GM19025 (cell line): ENCODE data around the gene GSTCD.

Experiments
- ATAC-seq: cut with Tn5 transposase; IDR thresholded peaks from one replicate; pipeline ENCODE4 v1.9.1; 2021; ENCODE audit warnings: mild to moderate bottlenecking, low read depth, moderate library complexity; ENCODE audit not compliant: unreplicated experiment

Gene GSTCD

GRCh38 chr4:105870963-105871362 lies 162.4 kb downstream of the GSTCD start:
- ATAC-seq = no peak

- no peak for ATAC-seq
Measured at GRCh38 chr4:105871997-105872396, 163.4 kb downstream of the GSTCD start.

- no peak for ATAC-seq
Measured at GRCh38 chr4:105875233-105875632, 166.6 kb downstream of the GSTCD start.

DNA sequence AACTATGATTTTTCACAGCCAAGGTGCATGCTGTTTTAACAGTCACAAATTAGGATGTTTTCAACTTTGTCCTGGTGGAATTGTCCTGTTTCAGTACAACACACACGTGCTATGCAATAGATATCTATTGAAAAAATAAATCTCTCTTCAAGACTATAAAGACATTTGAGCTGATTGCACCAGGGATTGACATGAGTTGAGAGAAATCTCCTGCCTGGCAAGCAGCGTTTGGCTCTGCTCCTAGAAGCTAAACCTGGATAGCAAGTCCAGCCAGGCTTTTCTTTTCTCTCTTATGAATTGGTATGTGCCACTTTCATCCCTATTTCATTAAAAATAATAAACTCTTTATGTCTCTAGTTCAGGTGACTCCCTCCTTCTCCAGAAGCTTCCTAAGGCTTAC lies 170.1 kb downstream of the GSTCD start:
- no peak for ATAC-seq

DNA sequence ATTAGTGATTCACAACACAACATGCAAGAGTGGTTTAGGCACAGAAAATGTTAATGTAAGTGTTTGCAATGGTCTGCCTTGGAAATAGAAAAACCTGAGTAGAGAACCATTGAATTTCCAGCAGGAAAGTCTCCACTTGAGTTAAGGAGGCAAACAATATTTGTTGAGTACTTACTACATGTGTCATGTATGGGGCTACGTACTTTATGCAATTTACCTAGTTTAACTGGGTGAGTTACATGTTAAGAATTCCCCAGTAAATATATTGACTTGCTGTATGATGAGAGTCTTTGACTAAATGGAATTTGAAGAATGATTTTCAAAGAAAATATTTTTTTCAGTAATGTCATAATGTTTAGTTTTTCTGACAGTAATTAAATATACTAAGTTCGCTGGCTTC lies 178.9 kb downstream of the GSTCD start:
- no peak for ATAC-seq

DNA sequence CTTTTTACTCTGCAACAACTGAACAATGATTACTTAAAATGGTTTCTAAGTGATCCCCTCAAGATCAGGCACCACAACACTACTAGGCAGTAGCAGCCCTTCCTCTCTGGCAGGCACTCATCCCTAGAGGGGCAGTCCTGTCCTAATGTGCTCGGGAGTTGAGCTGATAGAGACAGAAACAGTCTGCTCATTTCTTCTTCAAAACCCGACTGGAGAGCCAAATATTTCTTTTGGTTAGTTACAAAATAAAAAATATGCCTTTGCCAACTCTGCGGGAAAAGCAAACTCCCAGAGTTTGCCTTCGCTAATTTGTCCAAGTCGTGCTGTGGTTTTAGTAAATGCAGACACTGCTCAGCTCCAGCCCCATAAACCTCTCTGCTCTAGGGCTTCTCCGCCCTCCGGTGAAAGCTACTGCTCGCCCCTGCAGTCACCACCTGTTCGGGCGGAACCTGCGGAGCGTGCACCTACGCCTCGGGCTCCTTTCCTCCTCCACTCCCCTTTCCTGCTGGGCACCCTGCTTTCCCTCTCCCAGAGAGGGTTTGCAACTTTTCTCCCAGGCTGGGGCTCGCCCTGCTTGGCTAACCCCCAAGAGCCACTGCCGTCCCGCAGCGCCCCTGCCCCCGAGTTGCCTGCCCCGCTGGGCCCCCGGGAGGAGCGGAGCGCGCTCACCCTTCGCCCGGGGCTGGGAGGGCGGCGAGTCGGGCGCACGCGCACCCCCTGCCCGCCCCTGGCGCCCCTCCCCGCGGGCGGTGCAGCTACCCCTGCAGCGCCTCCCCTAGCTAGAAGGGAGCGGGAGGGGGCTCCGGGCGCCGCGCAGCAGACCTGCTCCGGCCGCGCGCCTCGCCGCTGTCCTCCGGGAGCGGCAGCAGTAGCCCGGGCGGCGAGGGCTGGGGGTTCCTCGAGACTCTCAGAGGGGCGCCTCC lies 186.3 kb downstream of the GSTCD start, which contains the start of gene NPNT:
TSS of gene NPNT (plus strand) at position 812 of the 923 bp plus-strand sequence. CDS start 182 bp downstream, outside the sequence.
- ATAC-seq = peak; percentile 33

DNA sequence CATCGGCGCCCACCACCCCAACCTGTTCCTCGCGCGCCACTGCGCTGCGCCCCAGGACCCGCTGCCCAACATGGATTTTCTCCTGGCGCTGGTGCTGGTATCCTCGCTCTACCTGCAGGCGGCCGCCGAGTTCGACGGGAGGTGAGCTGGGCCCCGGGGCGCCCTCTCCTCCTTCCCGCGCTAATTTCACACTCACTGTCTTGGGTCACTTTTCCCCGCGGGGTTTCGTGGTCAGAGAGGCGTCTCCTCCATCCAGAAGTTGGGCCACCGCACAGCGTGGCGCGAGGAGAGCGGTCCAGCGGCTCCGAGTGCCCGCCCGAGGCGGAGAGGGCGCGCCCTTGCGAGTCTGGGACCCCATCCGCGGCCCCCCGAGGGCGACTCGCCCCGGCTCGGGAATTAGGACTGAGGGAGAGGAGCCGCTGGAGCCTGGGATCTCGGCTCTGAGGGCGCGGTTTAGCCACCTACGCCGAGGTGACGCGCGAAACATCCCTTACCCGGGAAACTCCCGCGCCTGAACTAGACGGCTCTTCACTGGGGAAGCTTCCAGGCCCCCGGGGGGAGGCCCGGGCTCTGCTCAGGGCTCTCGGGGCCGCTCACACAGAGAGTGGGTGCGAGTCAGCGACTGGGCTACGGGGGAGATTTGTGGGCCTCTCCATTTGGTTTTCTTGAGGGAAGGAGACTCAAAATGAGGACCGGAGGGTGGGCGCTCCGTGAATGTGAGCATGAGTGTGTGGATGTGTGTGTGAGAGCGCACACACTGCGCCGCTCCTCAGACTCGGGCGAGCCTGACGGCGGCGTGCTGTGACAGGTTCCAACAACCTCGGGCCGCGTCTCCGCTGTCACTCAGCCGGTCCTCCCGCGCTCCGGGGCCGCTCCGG lies 187.2 kb downstream of the GSTCD start:
- peak; percentile 42 for ATAC-seq

DNA sequence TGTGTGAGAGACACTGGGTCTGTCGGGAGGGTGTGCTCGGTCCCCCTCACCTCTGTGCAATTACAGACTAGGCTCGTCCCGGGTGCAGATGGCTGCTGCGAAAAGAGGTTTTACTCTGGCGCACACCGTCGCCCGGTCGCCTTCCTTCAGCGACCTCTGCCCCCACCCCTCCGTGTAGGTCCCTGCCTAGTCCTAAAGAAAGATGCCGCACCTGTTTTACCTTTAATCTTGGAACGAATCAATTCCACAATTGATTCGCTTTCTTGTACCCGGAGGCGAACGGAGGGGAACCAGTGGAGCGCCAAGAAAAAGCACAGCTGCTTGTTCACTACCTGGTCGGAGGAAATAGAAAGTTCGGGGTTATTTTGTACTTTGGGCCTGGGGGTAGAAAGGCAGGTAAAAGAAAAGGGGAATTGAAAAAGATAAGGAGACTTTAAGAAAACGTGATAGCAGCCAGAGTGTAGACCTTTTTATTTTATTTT lies 187.9 kb downstream of the GSTCD start:
- no peak for ATAC-seq
